OCI-LY7 (cell line): ENCODE results near the gene LGR6. TPM values are rescaled to one million over a fixed set of nuclear protein-coding genes. Genes with fewer than 3 reads are reported as not detected.

ENCODE experiments used
- BruUV-seq: library from RNA; stranded (reverse); fragments of 400-500 nt; replicated peaks from 2 replicates; lab custom pipeline; 2021; lab: Mats Ljungman, UMichigan
- CTCF ChIA-PET: fragments of 300-600 bp; sonication (Branson Sonifier 250); formaldehyde crosslinking; loops from one replicate; lab custom pipeline; 2022; ENCODE audit warnings: antibody characterized with exemption; ENCODE audit not compliant: unreplicated experiment; lab: Charles Lee
- POLR2A ChIA-PET: fragments of 300-600 bp; sonication (Branson Sonifier 250); formaldehyde crosslinking; loops from one replicate; lab custom pipeline; 2022; ENCODE audit warnings: antibody characterized with exemption; lab: Charles Lee
- DNase-seq: peaks from one replicate; pipeline ENCODE4 v3.0.0-alpha.2; 2015; ENCODE audit warnings: low spot score
- H2AFZ ChIP-seq: fragments of 200-600 bp; sonication (generic), shearing (Covaris generic); 2 replicates; pipeline ENCODE4 v1.6.1; 2014; ENCODE audit warnings: mild to moderate bottlenecking, antibody characterized with exemption, low read length, moderate library complexity
- H3K27ac ChIP-seq: fragments of 200-600 bp; sonication (generic); 2 replicates; pipeline ENCODE4 v1.5.1; 2014; ENCODE audit warnings: mixed run types, low read depth, mild to moderate bottlenecking, moderate library complexity, low read length, inconsistent platforms; ENCODE audit not compliant: poor library complexity, severe bottlenecking
- H3K36me3 ChIP-seq: fragments of 200-600 bp; sonication (generic); 2 replicates; pipeline ENCODE4 v1.6.1; 2014; ENCODE audit warnings: mild to moderate bottlenecking, antibody characterized with exemption, low read length, moderate library complexity, mixed read lengths; ENCODE audit not compliant: insufficient read depth
- H3K4me1 ChIP-seq: fragments of 200-600 bp; sonication (generic); 2 replicates; pipeline ENCODE4 v1.5.1; 2014; ENCODE audit warnings: mild to moderate bottlenecking, low read length; ENCODE audit not compliant: insufficient read depth, poor library complexity, severe bottlenecking
- H3K4me2 ChIP-seq: fragments of 200-600 bp; sonication (generic); 2 replicates; pipeline ENCODE4 v1.6.1; 2014; ENCODE audit warnings: mild to moderate bottlenecking, low read length
- H3K4me3 ChIP-seq: fragments of 200-600 bp; sonication (generic); 2 replicates; pipeline ENCODE4 v1.5.1; 2014; ENCODE audit warnings: mild to moderate bottlenecking, low read depth, low read length; ENCODE audit not compliant: poor library complexity, severe bottlenecking
- H3K79me2 ChIP-seq: fragments of 200-600 bp; sonication (generic); 2 replicates; pipeline ENCODE4 v1.6.1; 2016; ENCODE audit warnings: low read depth, mild to moderate bottlenecking, low read length, moderate library complexity, mixed read lengths; ENCODE audit not compliant: insufficient read depth
- H3K9me2 ChIP-seq: fragments of 200-600 bp; sonication (generic); 2 replicates; pipeline ENCODE4 v1.6.1; 2016; ENCODE audit warnings: mild to moderate bottlenecking, low read length, mixed read lengths; ENCODE audit not compliant: insufficient read depth
- H3K9me3 ChIP-seq: fragments of 200-600 bp; sonication (generic); 2 replicates; pipeline ENCODE4 v1.6.1; 2014; ENCODE audit warnings: mild to moderate bottlenecking, mixed run types, low read length, mixed read lengths
- H4K20me1 ChIP-seq: fragments of 200-600 bp; sonication (generic); 2 replicates; pipeline ENCODE4 v1.6.1; 2014; ENCODE audit warnings: mild to moderate bottlenecking, antibody characterized with exemption, low read length, moderate library complexity, mixed read lengths; ENCODE audit not compliant: insufficient read depth
- CTCF ChIP-seq: fragments of 200-600 bp; sonication (generic); conservative IDR thresholded peaks from 2 replicates; pipeline ENCODE4 v1.5.1; 2014; ENCODE audit warnings: mild to moderate bottlenecking, antibody characterized with exemption, low read length, moderate library complexity, mixed read lengths
- EZH2phosphoT487 ChIP-seq: fragments of 200-600 bp; sonication (generic); IDR thresholded peaks from 2 replicates; pipeline ENCODE4 v1.6.1; 2018; ENCODE audit warnings: low read depth, borderline replicate concordance, mild to moderate bottlenecking, mixed run types, antibody characterized with exemption, low read length, moderate library complexity, mixed read lengths
- intact Hi-C: fragments of 100-400 bp; cut with micrococcal nuclease; formaldehyde crosslinking; loops from one replicate; pipeline ENCODE4 v1.10.0; 2022; ENCODE audit not compliant: unreplicated experiment
- total RNA-seq, 2 experiments: library from RNA; depleted of rRNA in 1 of 2; stranded (reverse); fragments of >200 nt in 1 of 2; shearing (Covaris generic) in 1 of 2; gene quantifications; 2 replicates each; pipeline ENCODE4 v1.2.3, GENCODE V29; 2014 to 2022

LGR6 gene
- total RNA-seq, 2 experiments from 2014 or later = not detected

- no peak for TF ChIP-seq CTCF
- TF ChIP-seq EZH2phosphoT487 = no peak
- POLR2A ChIA-PET = no interaction called here
- DNase-seq = no peak
- H3K4me2 ChIP-seq = no peak overlapping the region
- no peaks in the 10 kb centered on the region for H3K9me2 ChIP-seq
- intact Hi-C loops = no loop called here
- H4K20me1 ChIP-seq = no peaks in the 10 kb centered on the region
- no peak overlapping the region for H2AFZ ChIP-seq
- no peaks in the 10 kb centered on the region for H3K4me1 ChIP-seq
- H3K79me2 ChIP-seq = no peaks in the 10 kb centered on the region
- H3K4me3 ChIP-seq = no peak overlapping the region
- no TSS peak for BruUV-seq
- H3K9me3 ChIP-seq = no peaks in the 10 kb centered on the region
- CTCF ChIA-PET = no interaction called here
- no peak overlapping the region for H3K27ac ChIP-seq
- H3K36me3 ChIP-seq = no peaks in the 10 kb centered on the region
Measured at GRCh38 chr1:202171292-202172014, 22.1 kb upstream of the LGR6 start.

- Histone ChIP-seq H4K20me1 (no peaks in the 10 kb centered on the region), H3K79me2 (no peaks in the 10 kb centered on the region), H3K27ac (no peak overlapping the region), H3K4me1 (no peaks in the 10 kb centered on the region), H3K4me2 (no peak overlapping the region), H3K9me3 (no peaks in the 10 kb centered on the region), H3K4me3 (no peak overlapping the region), H2AFZ (no peak overlapping the region), H3K36me3 (no peaks in the 10 kb centered on the region), H3K9me2 (no peaks in the 10 kb centered on the region)
- TF ChIP-seq EZH2phosphoT487 (no peak), CTCF (no peak)
- ChIA-PET CTCF (no interaction called here), POLR2A (no interaction called here)
- no TSS peak for BruUV-seq
- DNase-seq = no peak
- intact Hi-C loops = no loop called here
Measured at GRCh38 chr1:202172015-202172355, 21.6 kb upstream of the LGR6 start.

- intact Hi-C loops = no loop called here
- no peak overlapping the region for H3K4me2 ChIP-seq
- H2AFZ ChIP-seq = no peak overlapping the region
- no TSS peak for BruUV-seq
- H3K9me3 ChIP-seq = no peaks in the 10 kb centered on the region
- H3K4me1 ChIP-seq = no peaks in the 10 kb centered on the region
- H3K27ac ChIP-seq = no peak overlapping the region
- no peaks in the 10 kb centered on the region for H3K79me2 ChIP-seq
- H3K9me2 ChIP-seq = no peaks in the 10 kb centered on the region
- TF ChIP-seq CTCF = no peak
- no peak for TF ChIP-seq EZH2phosphoT487
- ChIA-PET POLR2A (interaction anchor here (0.7 to 1.5 kb wide), 2 partner anchors 11 to 13 kb away, joined by 3 to 4 read pairs; partner anchors contain the start of gene PTPN7), CTCF (interaction anchor here (1.1 kb wide), 1 partner anchor 19 kb away, joined by 3 read pairs; no protein-coding TSS in a partner anchor)
- H3K36me3 ChIP-seq = no peaks in the 10 kb centered on the region
- no peak overlapping the region for H3K4me3 ChIP-seq
- DNase-seq = no peak
- H4K20me1 ChIP-seq = no peaks in the 10 kb centered on the region
Measured at GRCh38 chr1:202173993-202174392, 19.6 kb upstream of the LGR6 start.
